Stimulated activated CD8-positive, alpha-beta memory T cell treated with anti-CD3 and anti-CD28 coated beads, Interleukin-15, amount 100 ng/mL, for 48 hours (primary cell): ENCODE results near the gene ADRA2B.
"Not testable (repeated sequence)": the region's sequence is repeated elsewhere in the genome, so short reads cannot be mapped to it uniquely, and the experiment has no call there.

Experiments
- DNase-seq, 2 donors: peaks; one replicate each; pipeline ENCODE4 v3.0.0-alpha.2; 2020; ENCODE audit warnings: low read depth in 2 of 2

Gene ADRA2B

DNA sequence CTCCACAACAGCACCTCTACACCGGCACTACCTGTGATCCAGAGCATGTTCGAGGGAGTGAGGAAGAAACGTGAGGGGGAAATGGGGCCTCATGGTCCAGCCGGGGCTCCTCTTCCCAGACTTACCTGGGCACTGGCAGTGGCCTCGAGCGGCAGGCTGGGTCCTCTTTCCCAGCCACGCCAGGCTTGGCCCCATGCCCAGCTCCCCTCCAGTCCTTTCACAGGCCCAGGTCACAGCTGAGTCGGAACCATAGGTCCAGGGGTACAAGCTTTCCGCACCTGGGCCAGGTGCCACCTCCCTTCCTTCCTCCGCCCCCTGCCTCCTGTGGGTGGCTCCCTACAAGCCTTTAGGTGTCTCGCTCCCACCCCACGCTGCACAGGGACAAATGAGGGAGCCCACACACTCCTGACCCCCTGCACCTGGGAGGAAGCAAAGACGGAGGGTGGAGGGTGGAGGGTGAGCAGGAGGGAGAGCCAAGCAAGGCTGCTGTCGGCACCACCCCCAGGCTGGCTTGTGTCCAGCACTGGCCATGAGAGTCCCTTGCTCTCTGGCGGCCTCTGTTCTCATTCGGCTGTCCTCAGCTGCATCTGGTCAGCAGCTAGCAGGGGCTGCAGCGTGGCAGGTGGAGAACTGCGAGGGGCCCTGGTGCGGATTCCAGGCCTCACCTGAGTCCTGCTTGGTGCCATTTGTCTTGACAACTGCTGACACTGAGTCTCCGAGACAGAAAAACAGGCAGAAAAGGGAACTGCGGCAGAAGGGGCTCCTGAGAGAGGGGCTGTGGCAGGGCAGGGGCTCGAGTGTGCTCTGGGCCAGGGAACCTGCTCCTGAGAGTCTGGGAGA is 26.8 kb downstream of the ADRA2B start:
- no peak for DNase-seq

DNA sequence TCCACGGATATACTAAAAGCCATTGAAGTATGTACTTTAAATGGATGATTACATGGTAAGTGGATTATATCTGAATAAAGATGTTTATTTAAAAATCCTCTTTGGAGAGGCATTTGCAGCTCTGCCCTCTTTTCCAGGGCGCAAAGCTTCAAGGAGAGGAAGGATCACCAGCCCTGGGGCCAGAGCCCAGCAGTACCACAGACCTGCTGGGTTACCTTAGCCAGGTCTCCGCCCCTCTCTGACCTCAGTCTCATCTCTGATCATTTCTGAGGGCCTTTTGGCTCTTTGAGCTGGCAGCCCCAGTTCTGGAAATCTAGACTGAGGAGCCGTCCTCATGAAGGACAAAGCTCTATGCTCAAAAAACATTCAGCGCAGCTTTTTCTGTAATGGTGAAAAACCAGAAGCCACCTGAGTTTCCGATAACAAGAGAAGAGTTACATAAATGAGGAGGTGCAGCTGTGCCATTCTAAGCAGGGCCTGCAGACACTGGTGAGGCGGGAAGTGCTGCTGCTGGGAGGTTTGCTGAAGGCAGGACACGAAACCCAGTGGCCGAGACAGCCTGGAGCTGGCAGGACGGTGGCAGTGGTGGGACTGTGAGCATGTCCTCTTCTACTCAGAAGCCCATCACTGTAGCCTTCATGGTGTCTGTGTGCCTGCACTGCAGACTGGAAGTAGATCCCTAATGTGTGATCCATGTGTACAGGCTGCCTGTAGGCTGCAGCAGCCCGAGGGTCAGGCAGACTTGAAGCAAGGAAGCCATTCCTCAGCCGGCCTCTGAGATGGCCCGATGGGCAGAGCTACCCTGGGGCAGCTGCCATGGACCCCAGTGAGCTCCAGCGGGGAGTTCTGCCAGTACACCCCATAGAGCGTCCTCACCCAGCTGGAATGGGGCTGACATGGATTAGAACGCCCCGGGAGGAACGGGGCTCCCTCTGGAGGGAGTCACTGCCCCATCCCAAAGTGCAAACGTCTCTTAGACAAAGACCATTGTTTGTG is 27.7 kb downstream of the ADRA2B start:
- no peak for DNase-seq

DNA sequence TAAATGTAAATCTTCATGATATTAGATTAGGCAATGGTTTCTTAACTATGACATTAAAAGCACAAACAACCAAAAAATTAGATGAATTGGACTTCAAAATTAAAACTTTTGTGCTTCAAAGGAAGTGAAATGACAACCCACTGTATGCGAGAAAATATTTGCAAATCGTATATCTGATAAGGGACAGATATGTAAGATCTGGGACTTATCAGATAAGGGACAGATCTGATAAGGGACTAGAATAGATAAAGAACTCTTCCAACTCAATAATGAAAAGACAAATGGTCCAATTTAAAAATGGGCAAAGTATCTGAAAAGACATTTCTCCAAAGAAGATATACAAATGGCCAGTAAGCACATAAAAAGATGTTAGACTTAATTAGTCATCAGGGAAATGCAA is 29.2 kb downstream of the ADRA2B start:
- DNase-seq = no peak

DNA sequence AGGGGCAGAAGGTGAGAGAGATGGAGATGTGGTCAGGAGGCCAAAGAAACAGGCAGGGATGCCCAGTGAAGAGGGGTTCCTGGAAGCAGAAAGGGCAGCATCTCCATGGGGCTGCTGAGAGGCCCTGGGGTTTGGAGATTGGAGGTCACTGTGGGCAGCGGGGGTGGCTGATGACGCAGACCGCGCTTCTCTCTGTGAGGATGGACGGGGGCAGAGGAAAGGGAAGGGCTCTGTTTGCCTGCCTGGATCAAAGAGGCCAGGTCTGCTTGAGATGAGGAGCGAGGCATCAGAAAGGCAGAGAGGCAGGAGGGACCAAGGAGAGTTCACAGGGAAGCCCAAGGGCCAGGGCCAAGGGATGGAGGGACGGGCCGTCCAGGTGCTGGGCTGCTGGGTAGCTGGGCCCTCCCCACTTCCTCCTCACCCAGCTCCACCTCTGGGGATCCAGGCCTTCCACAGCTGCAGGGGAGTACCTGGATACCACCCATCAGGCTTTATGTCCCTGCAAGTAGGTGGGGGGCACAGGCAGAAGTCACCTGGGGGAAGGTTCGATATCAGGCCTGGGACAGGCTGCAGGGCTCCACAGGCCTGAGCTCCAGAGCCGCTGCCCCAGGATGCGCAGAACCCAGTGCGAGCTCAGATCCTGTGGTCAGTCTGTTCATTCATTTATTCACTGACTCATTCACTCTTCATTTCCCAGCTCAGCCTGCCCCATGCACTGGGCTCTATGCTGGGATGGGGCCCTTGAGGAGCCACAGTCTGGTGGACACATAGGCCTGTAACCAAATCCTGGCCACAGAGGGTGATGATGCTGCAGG is 30.6 kb downstream of the ADRA2B start:
- no peak for DNase-seq

DNA sequence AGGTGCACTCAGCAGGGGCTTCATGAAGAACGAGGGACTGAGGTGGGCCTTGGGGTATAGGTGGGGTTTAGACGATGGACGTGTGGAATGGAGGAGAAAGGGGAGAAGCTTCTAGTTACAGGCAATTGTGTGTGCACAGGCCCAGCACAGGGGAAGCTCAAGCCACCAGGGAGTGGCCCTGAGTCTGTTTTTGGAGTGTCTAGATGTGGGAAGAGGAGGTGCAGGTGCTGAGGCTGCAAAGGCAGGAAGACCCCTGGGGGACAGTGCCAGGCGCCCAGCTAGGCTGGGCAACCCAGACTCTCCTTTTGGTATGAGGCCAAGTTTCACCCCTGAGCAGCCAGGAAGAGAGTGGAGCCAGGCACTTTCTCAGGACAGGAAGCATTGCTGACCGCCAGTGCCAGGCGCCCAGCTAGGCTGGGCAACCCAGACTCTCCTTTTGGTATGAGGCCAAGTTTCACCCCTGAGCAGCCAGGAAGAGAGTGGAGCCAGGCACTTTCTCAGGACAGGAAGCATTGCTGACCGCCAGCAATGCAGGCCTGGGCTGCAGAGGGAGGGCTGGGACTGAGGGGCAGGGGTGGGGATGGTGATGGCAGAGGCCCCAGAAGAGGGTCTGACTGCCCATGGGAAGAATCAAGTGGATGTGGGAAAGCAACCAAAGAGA is 31.4 kb downstream of the ADRA2B start:
- DNase-seq = not testable (repeated sequence)

DNA sequence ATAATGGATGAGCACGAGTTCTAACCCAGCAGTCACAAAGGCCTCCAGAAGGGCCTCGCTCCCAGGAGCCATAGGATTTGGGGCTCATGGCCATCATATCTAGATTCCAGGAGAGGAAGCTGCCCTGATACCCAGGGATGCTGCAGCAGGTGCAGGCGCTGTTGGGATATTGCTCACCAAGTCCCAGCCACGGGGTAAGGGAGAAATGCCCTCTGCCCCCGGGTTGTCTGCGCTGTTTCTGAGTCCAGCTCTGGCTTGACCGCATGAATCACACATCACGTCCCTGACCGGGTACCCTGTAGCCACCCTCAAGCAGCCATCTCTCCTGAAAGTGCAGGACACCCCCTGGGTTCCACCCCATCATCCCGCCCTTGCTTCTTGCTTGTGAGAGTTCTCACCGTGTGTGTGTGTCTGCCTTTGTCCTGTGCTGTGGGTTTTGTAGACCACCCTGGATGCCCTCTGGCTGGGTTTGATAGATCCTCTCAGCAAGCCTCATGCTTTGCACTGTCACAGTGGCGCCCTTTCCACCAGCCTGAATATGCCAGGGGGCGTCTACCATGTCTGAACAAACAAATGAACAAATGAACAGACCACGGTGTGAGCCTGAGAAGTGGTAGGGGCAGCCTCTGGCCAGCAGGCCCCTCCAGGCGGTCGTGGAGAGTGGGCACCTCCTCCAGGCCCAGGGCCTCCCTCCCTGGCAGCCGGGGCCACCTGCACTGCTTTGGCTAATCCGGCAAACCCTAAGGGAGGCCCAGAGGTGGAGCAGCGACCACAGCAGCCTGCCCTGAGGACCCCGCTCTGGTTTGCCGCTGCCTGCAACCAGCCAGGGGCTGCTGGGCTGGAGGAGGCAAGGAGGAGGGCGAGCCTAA is 32.1 kb downstream of the ADRA2B start:
- no peak for DNase-seq

DNA sequence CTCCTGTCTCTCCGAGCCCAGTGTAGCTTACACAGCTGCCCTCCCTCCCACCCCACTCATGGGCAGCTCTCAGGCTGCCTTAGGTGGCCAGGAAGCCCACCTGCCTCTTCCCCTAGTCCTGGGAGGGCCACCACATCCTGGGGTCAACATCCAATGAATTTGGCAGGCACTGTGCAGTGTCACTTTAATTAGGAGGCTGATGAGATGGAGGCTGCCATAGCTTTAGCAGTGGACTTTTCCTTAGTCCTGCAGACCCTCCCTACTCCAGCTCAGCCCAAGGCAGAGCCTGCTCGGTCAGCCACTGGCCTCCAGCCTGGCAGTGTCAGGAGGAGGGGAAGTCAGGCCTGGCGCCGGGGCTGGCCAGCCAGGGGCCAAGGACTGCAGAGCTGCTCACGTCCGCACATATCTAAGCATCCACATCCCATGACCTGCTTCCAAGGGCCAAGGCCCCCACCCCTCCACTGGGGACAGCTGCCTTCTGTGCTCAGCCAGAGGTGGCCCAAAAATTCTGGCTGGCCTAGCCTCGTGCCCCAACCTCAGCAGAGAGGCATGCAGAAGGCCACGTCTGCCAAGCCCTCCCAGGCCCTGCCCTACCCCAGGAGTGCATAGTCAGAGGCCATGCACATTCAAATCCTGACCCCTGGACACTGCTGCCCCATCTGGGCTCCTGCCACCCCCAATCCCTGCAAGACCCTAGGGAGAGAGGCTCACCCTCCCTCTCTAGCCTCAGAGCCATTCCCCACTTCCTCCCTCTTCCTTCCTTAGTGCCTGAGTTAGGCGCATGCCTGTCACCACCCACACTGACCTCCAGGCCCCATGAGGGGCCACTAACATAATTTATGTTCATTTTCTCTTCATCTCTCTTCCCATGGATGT is 33.1 kb downstream of the ADRA2B start:
- DNase-seq = no peak

DNA sequence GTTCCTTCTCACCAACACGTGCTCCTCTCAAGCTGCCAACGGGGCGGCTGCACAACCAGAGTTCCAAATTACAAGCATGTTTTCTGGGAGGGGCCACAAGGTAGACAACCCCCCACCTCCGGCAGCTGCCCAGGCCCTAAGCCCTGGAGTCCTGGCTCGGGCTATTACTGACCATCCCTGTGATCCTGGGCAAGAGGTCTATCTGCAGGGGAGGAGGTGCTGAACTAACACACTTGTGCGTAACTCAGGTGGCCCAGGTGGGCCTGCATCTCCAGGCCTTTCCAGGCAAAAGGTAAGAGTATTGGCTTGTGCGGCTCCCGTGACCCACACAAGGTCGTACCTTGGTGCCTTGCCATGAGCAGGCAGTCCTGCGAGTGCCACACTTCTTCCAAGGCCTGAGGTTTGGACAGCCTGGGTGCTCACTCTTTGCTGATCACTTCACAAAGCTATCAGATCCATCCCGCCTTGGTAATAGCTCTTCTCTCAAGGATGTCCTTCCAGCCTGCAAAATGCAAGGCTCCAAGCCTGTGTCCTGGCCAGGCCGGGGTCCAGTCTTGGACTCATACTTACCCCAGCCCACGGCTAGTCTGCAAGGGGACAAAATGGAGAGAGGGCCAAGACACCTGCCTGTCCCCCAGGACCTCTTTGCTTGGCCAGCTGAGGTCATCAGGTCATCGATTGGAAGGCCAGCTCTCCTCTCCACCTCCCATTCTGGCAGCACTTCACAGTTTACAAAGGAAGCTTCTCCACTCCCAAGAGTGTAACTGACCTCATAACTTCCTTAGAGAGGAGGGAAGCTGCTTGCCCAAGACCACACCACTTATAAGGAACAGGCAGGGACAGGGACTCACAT is 33.9 kb downstream of the ADRA2B start:
- no peak for DNase-seq

DNA sequence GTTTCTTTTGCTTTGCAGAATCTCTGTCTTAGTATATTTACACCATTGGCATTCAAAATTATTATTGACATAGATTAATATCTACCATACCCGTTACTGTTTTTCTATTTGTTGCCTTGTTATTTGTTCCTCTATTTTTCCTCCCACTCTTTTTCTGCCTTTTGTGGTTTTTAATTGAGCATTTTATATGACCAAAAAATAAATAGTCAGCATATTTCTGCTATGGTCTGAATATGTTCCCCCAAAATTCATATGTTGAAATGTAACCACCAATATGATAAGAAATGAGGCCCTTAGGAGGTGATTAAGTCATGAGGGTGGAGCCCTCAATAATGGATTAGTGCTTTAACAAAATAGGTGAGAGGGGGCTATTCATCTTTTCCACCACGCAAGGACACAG is 35.3 kb downstream of the ADRA2B start:
- no peak for DNase-seq

DNA sequence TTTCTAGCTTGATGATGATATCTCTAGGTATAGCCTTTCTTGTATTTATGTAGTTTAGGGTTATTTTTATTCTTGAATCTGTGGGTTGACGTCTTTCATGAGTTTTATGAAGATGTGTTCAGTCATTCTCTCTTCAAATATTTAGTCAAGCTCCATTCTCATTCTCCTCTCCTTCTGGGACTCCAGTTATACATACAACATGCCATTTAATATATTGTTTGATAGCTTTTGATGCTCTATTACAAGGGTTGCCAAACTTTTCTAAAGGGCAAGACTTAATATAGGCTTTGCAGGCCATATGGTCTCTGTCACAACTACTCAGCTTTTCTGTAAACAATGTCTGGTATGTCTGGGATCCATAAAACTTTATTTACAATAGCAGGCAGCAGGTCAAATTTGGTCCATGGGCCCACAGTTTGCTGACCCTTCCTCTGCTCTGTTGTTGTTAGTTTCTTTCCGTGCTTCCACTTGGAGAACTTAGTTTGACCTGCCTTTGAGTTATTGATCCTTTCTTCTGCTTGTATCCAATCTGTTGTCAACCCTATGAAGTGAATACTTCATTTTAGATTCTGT is 41.1 kb downstream of the ADRA2B start:
- no peak for DNase-seq

DNA sequence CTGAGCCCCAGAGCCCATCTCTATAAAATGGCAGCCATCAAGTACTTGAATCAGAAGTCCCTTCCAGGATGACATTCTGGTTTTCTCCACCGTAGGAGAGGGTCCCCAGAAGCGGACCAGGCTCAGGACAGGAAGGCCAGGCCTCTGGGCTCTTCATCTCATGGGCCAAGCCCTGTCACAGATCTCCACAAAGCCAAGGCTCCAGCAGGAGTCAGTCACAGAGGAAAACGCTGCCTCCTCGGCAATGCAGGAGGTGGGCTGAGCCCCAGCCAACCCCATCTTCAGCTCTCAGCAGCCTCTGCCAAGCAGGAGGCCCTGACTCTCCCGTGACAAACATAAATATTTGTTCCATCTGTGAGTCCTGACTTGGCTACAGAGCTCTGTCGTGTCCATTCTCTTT is 42.2 kb downstream of the ADRA2B start:
- no peak for DNase-seq

DNA sequence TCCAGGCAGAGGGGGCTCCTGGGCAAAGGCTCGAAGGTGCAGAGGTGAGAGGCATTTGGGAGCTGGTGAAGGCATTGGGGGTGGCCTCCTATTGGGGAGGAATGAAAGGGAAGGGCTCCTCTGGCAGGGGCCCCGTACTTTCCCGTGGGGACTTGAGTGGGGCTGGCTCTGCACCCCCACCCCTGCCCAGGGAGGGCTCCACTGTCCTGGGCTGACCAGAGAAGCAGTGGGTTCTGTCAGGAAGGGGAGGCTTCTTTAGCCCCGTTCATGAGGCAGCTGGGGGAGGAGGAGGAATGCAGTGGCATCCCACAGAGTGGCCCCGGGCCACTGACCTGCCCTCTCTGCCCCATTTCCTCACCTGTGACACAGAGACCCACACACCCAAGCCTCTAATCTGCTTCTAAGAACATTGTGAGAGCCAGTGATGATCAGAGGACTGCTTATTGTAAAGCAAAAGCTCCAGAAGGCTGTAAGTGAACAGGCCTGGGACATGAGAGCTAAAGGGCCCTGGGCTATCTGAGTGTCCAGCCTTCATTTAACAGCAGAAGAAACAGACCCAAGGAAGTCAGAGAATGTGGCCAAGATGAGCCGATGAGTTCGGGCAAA is 43.1 kb downstream of the ADRA2B start:
- DNase-seq = no peak

DNA sequence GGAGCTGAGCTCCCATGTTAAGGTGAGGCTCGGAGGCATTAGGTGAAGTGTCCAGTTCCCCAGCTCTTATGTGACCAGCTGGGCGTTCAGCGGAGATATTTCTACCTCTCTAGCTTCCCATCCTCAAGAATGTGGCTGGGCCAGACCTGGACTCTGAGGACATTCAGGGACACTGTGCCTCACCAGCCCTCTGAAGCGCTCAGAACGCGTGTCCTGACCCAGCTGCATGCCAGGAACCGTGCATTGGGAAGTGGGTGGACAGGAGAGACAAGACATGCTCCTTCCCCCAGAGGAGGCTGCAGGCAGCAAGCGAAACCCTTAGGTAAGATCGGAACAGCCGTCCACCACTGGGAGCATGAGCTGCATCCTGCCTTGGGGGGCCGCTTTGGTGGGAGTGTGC is 43.6 kb downstream of the ADRA2B start:
- DNase-seq = no peak

DNA sequence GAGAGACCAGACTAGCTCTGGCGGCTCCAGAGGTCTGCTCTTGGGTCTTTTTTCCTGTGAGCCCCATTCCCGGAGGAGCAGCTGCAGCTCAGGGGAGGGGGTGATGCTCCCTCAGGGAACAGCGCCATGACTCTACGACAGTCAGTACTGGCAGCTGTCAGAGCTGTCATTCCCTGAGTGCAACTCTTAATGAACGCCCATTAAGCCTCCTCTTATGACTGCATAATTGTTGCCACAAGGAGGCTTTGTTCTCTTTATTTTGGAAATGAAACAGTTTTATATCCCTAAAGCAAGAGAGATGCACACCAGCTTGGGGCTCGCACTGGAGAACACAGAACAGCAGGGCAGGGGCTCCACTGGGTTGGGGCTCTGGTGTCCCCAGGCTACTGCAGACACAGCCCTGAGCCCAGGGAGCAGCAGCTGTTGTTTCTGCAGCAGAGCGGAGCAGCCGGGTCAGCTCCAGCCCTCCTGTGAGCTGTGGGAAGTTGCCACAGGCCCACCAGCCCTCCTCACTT is 44.3 kb downstream of the ADRA2B start:
- not testable (repeated sequence) for DNase-seq

DNA sequence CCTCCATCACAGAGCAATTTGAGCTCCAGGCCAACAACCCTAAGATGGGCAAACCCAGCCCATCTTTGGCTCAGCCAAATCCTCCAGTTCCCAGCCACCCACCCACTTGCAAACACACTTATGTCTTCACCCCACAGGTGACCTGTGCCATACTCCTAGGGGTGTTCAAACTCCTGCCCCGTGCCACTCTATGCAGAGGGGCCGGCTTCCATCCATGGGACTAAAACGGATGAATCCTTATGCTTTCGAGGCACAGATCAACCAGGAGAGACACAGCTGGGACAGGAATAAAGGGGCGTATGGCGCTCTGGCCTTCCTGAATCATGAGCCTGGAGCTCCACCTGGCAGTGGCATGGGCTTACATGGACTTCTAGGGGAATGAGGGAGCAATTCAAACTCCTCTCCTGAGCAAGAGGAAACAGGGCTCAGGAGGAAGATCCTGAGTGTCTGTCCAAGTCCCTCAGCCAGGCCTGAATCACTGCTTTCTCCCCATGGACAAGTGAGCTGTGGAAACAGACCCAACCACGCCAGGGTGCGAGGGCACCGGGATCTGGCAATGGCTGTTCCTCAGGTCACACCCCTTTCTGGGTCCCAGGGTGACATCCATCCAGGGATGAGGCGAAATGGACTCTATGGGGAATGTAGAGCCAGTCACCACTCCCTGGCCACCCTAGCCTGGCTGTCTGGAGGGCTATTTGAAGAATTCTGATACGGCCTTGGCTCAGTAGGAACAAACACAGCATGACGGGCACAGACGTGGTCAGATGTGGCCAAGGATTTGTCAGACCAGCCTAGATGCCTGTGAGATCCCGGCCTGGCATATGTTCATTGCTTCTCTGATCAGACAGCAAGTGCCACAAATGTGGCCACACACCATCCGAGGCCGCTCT is 45.0 kb downstream of the ADRA2B start:
- not testable (repeated sequence) for DNase-seq

DNA sequence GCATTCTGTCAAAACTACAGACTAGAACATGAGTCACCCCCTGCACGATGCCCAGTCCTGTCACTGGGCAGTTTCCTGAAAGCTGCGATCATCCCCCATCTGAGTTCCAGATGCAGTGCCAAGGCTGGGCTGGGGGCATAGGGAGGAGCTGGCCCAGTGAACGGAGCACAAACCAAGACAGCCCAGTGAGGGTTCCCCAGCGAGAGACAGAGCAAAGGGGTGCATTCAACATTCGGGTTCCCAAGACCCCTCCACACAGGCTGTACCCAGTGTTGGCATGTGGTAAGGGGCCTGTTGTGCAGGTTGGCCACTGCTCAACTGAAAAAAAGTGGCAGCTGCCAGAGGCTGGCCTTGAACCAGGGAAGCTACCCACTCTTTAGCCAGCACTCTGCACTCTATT is 46.0 kb downstream of the ADRA2B start:
- not testable (repeated sequence) for DNase-seq
